ENCODE results near the gene EIF4E3.

The EIF4E3 gene

DNA sequence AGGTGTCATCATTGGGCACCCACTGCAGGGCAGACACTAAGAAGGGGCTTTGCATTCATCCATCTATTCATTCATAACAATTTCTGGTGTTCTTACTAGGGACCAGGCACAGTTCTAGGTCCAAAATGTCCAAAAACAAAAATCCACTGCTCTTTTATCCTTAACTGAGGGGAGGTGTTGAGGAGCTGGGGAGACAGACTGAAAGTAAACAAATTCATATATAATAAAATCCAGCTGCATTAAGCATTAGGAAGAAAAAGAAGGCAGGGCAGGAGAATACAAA, 1.1 kb downstream of the EIF4E3 start:
- no peak for TF ChIP-seq SIN3A (IDR thresholded peaks at IDR 0.05; ENCODE audit: borderline replicate concordance, insufficient read depth, low read length)
- TF ChIP-seq, protein P1, sequence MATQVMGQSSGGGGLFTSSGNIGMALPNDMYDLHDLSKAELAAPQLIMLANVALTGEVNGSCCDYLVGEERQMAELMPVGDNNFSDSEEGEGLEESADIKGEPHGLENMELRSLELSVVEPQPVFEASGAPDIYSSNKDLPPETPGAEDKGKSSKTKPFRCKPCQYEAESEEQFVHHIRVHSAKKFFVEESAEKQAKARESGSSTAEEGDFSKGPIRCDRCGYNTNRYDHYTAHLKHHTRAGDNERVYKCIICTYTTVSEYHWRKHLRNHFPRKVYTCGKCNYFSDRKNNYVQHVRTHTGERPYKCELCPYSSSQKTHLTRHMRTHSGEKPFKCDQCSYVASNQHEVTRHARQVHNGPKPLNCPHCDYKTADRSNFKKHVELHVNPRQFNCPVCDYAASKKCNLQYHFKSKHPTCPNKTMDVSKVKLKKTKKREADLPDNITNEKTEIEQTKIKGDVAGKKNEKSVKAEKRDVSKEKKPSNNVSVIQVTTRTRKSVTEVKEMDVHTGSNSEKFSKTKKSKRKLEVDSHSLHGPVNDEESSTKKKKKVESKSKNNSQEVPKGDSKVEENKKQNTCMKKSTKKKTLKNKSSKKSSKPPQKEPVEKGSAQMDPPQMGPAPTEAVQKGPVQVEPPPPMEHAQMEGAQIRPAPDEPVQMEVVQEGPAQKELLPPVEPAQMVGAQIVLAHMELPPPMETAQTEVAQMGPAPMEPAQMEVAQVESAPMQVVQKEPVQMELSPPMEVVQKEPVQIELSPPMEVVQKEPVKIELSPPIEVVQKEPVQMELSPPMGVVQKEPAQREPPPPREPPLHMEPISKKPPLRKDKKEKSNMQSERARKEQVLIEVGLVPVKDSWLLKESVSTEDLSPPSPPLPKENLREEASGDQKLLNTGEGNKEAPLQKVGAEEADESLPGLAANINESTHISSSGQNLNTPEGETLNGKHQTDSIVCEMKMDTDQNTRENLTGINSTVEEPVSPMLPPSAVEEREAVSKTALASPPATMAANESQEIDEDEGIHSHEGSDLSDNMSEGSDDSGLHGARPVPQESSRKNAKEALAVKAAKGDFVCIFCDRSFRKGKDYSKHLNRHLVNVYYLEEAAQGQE (IDR thresholded peaks at IDR 0.05; ENCODE audit: insufficient read depth in 1 of 2, low read depth in 2 of 2, low read length in 2 of 2), result no peak
- TF ChIP-seq POLR2AphosphoS5 (IDR thresholded peaks at IDR 0.05; ENCODE audit: low read depth, low read length), result no peak
- no peak for TF ChIP-seq TAF1 (IDR thresholded peaks at IDR 0.05; ENCODE audit: borderline replicate concordance, insufficient read depth, low read length)
- TF ChIP-seq FOXP2 (optimal IDR thresholded peaks at IDR 0.05; ENCODE audit: borderline replicate concordance, extremely low read depth, extremely low read length, insufficient read depth), result no peak

DNA sequence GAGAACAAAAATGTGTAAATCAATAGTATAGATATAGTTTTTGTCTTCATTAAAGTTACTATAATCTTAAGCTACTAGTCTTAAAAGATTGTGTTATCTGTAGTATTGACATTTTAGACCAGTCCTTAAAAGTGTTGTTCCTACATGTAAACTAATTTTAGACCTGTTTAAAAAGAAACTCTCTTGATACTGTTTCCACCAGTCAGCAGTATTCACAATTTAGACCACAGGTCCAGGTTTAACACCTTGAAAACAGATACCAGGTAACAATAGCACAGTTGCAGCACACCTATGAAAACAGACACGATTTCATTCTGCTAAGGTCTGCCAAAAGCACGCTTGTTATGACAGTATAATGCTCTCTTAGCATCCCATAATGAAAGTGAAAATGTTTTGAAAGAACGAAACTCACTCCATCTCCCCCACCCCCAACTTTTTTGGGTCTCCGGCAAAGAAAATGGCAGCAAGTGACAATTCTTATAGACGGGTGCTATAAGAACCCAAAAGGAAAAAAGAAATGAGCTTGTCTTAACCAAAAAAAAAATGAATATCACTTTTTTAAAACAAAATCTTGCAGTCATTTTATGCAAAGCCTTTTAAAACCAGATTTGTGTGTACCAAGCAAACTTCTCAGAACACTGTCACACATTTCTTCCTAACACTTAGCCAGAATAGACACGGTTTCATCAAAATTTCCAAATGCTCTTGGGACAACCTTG, 1.6 kb downstream of the EIF4E3 start:
- TF ChIP-seq POLR2AphosphoS5 (IDR thresholded peaks at IDR 0.05; ENCODE audit: low read depth, low read length) (no peak), FOXP2 (optimal IDR thresholded peaks at IDR 0.05; ENCODE audit: borderline replicate concordance, extremely low read depth, extremely low read length, insufficient read depth) (no peak), TAF1 (IDR thresholded peaks at IDR 0.05; ENCODE audit: borderline replicate concordance, insufficient read depth, low read length) (no peak), SIN3A (IDR thresholded peaks at IDR 0.05; ENCODE audit: borderline replicate concordance, insufficient read depth, low read length) (no peak)
- TF ChIP-seq, protein P1 (IDR thresholded peaks at IDR 0.05; ENCODE audit: insufficient read depth in 1 of 2, low read depth in 2 of 2, low read length in 2 of 2), result no peak

DNA sequence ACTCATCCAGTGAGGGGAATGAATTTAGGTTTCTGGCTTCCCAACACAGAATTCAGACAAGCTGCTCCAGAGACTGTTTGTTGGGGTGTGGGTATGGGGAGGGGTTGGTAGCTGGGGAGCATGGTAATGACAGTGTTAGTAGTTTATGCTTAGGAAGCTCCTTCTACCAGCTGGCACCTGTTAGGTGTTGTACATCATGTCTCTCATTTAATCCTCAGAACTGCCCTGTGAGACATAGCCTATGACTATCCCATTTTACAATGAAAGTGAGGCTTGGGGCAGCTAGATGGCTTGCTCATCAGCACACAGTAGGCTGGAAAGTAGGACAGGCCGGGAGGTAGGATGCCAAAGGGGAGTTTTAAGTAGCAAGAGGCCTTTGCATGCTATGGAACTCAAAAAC, 2.5 kb downstream of the EIF4E3 start:
- TF ChIP-seq SIN3A (IDR thresholded peaks at IDR 0.05; ENCODE audit: borderline replicate concordance, insufficient read depth, low read length) (no peak), FOXP2 (optimal IDR thresholded peaks at IDR 0.05; ENCODE audit: borderline replicate concordance, extremely low read depth, extremely low read length, insufficient read depth) (no peak), POLR2AphosphoS5 (IDR thresholded peaks at IDR 0.05; ENCODE audit: low read depth, low read length) (no peak), TAF1 (IDR thresholded peaks at IDR 0.05; ENCODE audit: borderline replicate concordance, insufficient read depth, low read length) (no peak)
- TF ChIP-seq, protein P1 (IDR thresholded peaks at IDR 0.05; ENCODE audit: insufficient read depth in 1 of 2, low read depth in 2 of 2, low read length in 2 of 2), result no peak

DNA sequence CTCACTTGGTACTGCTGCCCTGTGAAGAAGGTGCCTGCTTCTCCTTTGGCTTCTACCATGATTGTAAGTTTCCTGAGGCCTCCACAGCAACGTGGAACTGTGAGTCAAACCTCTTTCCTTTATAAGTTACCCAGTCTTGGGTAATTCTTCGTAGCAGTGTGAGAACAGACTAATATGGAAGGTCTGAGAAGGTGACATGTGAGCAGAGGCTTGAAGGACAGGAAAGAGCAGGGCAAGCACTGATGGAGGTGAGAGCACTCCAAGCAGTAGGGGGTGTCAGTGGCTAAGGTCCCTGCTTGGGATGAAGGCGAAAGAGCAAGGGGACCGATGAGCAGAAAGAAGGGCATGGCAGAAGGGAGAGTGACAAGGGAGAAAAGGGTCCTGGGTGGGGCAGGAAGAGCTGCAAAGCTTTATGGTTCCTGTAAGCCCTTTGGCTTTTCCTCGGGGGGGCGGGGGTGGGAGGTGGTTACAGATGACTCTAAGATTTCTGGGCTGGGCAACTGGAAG, 3.5 kb downstream of the EIF4E3 start:
- TF ChIP-seq POLR2AphosphoS5 (IDR thresholded peaks at IDR 0.05; ENCODE audit: low read depth, low read length), result no peak
- TF ChIP-seq, protein P1 (IDR thresholded peaks at IDR 0.05; ENCODE audit: insufficient read depth in 1 of 2, low read depth in 2 of 2, low read length in 2 of 2), result no peak
- TF ChIP-seq SIN3A (IDR thresholded peaks at IDR 0.05; ENCODE audit: borderline replicate concordance, insufficient read depth, low read length), result no peak
- no peak for TF ChIP-seq TAF1 (IDR thresholded peaks at IDR 0.05; ENCODE audit: borderline replicate concordance, insufficient read depth, low read length)
- TF ChIP-seq FOXP2 (optimal IDR thresholded peaks at IDR 0.05; ENCODE audit: borderline replicate concordance, extremely low read depth, extremely low read length, insufficient read depth), result no peak

Measured in PFSK-1 (cell line).